ENCODE results near the gene OLIG2.

OLIG2 gene

GRCh38 chr21:33025489-33026442, at the start of gene OLIG2:
Gene OLIG2 (plus strand): TSS chr21:33025935. CDS start chr21:33026863, 928 bp downstream.
- DNase-seq, result no peak

DNA sequence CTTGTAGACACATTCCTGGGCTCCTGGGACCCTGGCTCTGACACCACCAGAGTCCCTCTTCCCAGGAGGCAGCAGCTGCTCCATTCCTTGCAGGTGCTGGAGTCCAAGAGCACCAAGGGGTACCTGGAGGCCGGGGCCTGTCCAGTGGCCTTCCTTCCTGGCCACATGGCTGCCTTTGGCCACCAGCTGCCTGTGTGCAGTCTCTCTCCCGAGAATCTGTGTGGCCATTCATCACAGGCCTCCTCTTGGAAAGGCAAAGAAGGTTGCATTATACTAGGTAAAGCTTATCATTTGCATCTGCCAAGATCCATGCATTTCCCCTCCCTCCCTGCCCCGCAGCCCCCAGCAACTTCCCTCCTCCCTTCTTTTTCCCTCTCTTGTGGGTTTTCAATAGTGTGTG, 48.9 kb upstream of the OLIG2 start:
- DNase-seq, result no peak

GRCh38 chr21:32977216-32977615, 48.5 kb upstream of the OLIG2 start:
- no peak for DNase-seq

GRCh38 chr21:32978331-32979270, 47.1 kb upstream of the OLIG2 start:
- no peak for DNase-seq

DNA sequence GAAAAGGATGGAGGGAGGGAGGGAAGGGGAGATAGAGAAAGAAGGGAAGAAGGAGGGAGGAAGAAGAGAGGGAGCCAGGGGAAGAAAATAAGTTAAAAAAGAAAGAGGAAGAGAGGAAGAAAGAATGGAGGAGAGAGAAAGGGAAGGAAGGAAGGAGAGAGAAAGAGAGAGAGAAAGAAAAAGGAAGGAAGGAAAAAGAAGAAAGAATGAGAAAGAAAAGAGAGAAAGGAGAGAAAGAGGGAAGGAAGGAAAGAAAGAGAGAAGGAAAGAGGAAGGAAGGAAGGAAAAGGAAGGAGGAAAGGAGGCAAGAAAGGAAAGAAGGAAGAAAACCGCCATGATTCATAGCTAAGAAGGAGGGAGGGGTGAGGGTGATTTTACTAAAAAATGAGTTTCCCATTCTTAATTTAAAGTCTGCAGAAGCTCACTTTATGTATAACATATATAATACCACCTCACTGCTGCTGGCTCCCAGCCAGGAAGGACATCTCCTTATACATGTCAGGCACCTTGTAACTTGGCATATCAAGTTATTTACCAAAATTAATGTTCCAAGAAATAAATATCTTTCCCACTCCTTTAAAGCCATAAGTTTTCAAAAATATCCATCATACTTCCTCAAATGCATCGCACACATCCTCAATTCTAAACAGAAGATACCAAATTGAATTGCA, 46.0 kb upstream of the OLIG2 start:
- no peak for DNase-seq

GRCh38 chr21:32981096-32981495, 44.6 kb upstream of the OLIG2 start:
- DNase-seq, result no peak

DNA sequence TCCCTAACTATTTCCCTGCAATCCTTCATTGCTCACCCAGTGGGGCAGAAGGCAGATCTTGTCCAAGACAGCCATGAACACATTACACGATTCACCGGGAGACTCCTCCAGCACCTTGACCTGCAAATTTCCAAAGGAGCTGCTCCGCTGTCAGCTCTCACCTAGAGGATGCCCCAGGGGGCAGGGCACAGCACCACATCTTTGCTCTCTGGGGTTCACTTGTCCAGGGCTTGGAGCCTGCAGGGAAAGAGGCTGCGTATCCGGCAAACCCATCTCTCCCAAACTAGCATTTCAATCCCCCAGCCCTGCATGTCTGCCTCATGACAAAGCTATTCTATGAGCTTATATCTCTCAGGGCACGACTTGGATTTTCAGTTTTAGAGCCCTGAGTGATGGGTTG, 35.1 kb upstream of the OLIG2 start:
- DNase-seq, result no peak

DNA sequence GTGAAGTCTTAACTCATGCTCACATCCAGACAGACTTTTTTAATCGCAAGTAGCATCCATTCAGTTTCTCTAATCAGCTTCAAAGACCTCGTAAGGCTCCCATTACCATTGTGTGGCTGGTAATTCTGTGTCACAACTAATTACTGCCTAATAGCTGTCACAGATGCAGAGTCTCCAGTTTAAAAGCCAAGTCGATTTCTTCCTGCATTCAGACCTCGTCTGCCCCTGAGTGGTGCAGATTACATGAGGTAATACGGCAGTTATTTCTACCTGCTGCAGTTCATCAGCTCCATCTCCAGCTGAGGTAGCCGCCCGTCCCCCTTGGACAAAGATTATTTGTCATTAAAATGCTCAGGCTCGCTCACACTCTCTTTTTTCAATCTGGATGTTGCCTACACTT, 34.4 kb upstream of the OLIG2 start:
- no peak for DNase-seq

- DNase-seq, result no peak
These were observed 31.8 kb upstream of the OLIG2 start for GRCh38 chr21:32993894-32994293.

GRCh38 chr21:32994305-32994704, 31.4 kb upstream of the OLIG2 start:
- no peak for DNase-seq

- DNase-seq, result no peak
These were observed 18.0 kb upstream of the OLIG2 start for GRCh38 chr21:33007747-33008146.

- DNase-seq, result no peak
These were observed 17.2 kb upstream of the OLIG2 start for GRCh38 chr21:33008333-33009051.

GRCh38 chr21:33010931-33011330, 14.8 kb upstream of the OLIG2 start:
- no peak for DNase-seq

DNA sequence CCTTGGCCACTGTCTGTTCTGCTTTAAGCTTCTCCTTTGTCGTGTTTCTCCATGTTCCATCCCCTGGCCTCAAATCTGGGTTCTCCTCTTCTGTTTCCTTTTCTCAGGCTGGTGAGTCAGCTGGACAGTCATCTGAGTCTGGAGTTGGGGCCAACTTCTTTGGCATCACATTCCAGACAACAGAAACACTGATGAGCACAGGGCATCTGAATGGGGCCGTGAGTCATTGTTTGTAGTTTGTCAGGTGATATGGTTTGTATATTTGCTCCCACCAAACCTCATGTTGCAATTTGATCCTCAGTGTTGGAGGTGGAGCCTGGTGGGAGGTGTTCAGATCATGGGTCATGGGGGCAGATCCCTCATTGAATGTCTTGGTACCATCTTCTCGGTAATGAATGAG, 14.3 kb upstream of the OLIG2 start:
- no peak for DNase-seq

GRCh38 chr21:33013626-33014025, 12.1 kb upstream of the OLIG2 start:
- DNase-seq, result no peak

- no peak for DNase-seq
These were observed 11.4 kb upstream of the OLIG2 start for GRCh38 chr21:33014331-33014730.

DNA sequence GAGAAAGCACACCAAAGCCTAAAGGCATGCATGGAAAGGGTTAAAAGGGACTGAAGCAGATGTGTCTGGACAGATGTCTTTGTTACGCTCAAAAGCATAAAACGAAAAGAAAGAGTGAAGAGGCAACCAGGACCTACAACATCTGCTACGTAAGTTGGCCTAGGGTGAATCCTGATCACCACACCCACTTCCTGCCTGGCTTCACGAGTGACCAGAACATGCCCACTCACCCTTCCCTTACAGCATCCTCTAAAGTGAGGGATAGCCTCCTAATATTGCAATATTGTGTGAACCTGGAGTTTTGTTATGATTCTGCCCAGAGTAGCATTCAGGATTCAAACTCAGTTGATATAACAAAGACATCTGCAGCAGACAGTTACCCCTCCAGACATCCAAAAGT, 10.6 kb upstream of the OLIG2 start:
- no peak for DNase-seq

DNA sequence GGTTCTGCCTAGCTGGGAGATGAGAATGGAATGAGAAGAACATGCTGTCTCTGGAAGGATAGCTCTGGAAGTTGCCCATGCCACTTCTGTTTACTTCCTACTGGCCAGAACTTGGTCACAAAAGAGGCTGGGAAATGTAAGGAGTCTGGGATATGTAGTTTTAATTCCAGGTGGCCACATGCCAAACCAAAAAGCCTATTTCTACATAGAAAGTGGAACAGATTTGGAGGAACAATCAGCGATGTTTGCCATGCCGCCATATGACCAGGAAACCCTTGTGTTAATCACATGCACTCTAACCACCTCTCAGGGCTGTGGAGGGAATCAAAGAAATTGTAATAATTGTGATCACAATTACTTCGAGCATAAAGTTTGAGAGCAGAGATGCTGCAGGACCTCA, 10.0 kb upstream of the OLIG2 start:
- no peak for DNase-seq

DNA sequence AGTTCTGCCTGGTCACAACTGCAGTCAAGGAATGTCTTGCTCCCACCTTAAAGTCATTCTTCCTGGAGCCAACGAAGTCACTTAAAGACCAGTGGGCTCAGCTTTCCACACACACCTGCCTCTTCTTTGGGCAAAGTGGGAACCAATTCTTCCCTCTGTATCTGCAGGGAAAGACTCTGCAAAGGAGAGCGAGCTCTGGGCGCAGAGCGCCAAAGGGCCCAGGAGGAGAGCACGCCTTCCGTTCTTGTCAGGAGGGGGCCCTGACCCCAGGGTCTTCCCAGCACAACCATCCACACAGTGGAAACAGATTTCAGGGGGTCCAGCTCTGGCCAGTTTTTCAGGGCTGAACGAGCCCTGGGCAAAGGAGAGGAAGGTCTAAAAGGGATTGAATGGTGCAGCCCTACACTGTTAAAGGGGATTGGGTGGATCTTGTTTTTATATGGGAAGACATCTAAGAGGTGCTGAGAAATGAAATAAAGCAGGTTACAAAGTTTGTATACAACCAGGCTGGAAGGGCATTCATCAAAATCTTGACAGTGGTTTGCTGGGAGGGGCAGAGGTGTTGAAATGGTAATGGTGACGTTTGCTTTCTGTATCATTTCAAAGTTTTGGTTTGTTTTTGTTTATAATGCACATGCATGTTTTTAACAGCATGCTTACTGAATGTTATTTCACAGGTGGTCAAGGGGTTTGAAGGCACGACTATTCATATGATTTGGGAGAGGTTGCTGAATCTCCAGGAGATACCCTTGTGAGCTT, 6.8 kb upstream of the OLIG2 start:
- no peak for DNase-seq

DNA sequence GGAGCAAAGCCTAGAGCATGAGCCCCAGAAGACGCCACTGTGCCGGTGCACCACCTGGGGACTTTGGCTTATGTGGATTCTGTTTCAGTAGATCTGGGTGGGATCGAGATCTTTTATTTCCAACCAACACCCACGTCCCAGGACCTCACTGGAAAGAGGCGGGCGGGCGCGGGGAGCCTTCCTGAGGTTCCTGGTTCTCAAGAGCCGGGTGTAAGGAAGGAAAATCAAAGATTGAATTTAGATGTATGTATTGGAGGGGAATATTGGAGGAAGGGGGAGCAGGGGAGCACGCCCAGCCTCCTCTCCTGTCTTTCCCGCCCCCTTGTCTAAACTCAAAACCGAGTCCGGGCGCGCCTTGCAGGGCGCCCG, 6.2 kb upstream of the OLIG2 start:
- no peak for DNase-seq

DNA sequence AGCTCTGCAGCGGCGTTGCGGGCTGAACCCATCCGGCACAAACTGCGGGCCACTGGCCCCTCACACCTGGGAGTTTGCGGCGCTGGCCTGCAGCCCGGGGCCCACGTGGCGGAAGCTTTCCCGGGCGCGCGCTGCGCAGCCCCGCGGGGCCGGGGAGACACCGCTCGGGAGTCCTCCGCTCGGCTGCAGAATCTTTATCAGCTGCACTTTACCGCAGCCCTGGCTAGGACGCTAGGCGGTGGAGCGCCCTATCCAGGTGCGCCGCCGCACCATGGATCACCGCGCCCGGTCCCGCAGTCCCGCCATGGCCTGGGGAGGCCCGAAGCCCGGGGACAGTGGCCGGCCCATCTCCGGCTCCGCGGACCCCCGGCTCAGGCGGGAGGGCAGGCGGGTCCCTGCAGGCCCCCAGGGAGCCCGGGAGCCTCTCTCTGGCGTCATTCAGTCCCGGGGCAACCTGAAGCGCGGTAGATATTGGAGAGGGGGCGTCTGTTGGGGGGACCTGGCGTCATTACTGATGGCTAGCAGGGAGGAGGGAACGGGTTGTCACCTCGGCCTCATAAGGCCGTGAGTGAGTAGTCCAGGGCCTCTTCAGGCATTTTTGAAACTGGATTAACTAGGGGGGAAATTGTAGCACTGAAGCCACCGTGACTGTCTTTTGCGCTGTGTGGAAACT, 5.7 kb upstream of the OLIG2 start:
- DNase-seq, result no peak

All from activated CD4-positive, alpha-beta T cell treated with anti-CD3 and anti-CD28 coated beads for 4 hours (primary cell).